NCI-H128 (cell line): ENCODE results near the gene ACO2.
"Not testable (repeated sequence)": the region's sequence is repeated elsewhere in the genome, so short reads cannot be mapped to it uniquely, and the experiment has no call there.

Experiments
- DNase-seq: peaks from one replicate; lab custom pipeline; 2025; ENCODE audit not compliant: unreplicated experiment; lab: John Stamatoyannopoulos, UW

ACO2 gene

GRCh38 chr22:41564563-41564962 lies 95.6 kb downstream of the ACO2 start:
- no peak for DNase-seq

DNA sequence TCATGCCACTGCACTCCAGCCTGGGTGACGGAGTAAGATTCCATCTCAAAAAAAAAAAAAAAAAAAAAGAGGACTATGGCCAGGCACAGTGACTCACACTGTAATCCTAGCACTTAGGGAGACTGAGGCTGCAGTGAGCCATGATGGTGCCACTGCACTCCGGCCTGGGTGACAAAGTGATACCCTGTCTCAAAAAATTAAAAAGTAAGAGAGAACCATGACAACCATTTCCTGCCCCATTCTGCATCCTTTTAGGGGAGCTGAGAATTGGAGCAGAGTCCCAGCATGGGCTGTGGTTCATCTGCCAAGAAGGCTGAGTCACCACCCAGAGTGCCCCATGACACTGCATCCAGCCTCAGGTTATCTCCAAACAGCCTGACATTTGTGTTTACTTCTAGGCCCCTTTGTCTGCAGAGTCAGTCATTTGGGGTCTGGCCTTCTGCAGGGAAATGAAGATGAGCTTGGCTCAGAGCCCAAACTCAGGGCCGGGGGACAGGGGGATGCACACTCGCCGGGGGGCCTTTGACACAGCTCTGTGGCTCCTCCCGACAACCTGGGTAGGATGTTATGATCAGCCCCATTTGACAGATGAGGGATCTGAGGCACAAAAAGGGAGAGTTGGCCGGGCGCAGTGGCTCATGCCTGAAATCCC lies 96.6 kb downstream of the ACO2 start:
- no peak for DNase-seq

- DNase-seq, result no peak
These were observed 98.5 kb downstream of the ACO2 start for GRCh38 chr22:41567512-41567768.

DNA sequence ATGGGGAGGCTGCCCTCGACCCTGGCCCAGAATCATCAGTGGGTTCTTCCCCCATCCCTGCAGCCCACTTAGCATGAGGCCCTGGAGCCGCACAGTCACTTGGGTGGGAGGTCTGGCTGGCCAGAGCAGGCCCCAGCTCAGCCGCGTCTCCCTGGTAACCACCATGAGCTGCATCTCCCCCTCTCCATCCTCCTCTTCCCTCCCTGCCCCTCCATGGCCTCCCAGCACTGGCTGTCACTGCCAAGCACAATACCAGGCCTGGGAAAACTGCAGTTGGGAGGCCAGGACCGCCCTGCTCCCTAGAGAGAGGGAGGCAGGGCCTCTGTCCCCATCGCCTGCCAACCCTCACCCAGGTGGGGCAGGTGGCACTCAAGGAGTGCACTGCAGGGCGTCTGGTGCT lies 99.9 kb downstream of the ACO2 start:
- DNase-seq, result no peak

GRCh38 chr22:41570221-41570620 lies 101.3 kb downstream of the ACO2 start:
- no peak for DNase-seq

DNA sequence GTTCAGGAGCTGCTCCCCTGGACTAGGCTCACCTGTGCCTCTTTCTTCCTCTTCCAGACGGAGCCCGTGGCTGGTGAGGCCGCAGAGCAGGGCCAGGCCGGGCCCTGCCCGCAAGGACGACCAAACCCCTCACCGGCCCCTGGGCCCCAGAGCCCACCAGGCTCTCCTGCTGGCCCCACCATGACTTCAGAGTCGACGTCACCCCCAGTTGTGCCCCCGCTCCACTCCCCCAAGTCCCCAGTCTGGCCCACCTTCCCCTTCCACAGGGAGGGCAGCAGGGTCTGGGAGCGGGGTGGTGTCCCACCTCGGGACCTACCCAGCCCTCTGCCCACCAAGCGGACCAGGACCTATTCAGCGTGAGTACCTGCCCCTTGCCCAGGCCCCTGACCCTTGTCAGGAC lies 102.9 kb downstream of the ACO2 start:
- DNase-seq, result no peak

DNA sequence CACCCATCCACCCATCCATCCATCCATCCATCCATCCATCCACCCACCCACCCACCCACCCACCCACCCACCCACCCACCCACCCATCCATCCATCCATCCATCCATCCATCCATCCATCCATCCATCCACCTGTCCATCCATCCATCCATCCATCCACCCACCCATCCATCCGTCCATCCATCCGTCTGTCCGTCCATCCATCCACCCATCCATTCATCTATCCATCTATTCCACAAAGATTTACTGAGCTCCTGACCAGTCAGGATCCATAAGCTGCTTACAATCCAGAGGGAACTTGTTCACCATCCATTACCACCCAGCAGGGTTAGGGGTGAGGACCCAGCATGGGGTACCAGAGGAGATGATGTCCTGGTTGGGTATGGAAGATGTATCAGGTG lies 103.4 kb downstream of the ACO2 start:
- DNase-seq, result not testable (repeated sequence)

DNA sequence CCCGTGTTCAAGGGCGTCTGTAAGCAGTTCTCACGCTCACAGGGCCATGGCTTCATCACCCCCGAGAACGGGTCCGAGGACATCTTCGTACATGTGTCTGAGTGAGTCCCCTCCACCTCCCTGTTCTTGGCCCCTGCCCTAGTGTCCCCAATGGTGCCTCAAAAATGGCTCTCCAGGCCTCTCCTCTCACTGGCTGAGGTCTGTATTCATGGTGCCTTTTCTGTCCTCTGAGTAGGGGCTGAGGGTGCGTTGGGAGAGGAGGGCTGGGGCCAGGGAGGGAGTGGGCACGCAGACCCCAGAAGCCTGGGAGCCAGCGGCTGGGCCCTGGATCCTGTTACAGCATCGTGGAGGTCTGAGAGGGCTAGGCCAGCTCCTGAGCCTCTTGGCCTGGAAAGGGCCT lies 104.8 kb downstream of the ACO2 start:
- DNase-seq, result no peak

DNA sequence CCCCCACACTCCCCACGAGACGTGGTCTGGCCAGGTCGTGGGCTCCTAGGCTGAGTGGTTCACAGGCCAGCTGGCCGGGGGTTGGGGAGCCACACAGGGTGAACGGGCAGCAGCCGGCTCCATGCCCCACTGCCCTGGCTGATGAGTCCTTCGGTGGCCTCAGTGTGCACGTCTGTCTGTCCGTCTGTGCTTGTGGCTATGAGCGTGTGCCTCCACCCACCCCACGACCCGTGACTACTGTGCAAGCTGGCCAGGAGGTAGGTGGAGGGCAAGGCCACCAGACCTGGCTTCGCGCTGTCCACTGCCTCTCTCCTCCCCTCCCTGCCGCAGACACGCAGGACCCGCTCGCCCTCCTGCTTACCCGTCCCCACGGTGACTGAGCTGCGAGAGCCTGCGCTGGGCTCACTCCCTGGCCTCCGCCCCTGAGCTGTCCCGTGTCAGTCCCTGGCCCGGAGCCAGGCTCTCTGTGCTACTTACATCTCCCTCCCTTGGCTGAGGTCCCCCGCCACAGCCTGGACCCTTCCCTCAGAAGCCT lies 106.0 kb downstream of the ACO2 start:
- DNase-seq, result no peak

DNA sequence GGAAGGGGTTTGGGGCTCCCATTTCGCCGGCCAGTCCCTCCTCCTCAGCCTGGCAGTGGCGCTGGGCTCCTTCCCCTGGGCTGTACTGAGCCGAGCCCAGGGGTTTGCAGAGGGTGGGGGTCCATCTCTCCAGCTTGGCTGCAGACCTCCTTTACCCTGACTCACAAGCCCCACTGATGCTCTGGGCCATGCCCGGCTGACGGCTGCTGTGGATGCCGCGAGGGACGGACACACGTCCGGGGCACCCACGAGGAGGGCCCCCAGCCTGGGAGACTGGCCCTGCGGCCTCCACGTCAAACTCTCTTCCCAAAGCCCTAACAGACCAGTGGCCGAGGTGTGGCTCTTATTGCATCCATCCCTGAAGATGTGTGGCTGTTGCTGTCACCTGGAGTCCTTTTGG lies 106.6 kb downstream of the ACO2 start:
- DNase-seq, result no peak

DNA sequence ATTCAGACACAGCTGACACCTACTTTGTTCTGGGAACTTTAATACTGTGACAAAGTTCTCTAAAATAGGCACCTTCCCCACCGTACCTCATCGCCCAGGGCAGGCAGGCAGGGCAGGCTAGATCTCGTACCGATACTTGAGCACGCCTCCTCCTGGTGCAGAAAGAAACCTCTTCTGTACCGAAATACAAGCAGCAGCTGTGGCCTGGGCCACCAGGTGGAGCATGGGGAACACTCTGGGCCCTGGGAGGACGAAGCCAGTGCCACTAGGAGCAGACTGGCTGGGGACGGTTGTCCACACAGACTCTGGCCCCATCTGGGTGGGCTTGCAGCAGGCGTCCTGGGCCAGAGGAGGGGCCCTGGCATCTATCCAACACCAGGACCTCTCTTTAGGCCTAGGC lies 108.0 kb downstream of the ACO2 start:
- DNase-seq, result no peak

- no peak for DNase-seq
These were observed 109.2 kb downstream of the ACO2 start for GRCh38 chr22:41578114-41578513.
